Hepatocyte (in vitro differentiated cells): ENCODE measurements around the gene PROK1.

ENCODE experiments used
- EZH2 ChIP-seq: fragments of 200-600 bp; sonication (generic); IDR thresholded peaks from 2 replicates; pipeline ENCODE4 v1.6.1; 2016; ENCODE audit warnings: antibody characterized with exemption, mild to moderate bottlenecking, borderline replicate concordance
- TF ChIP-seq, protein P1 (sequence below): fragments of 200-600 bp; sonication (generic); IDR thresholded peaks from 2 replicates; pipeline ENCODE4 v1.5.1; 2016; ENCODE audit warnings: antibody characterized with exemption, mild to moderate bottlenecking; ENCODE audit not compliant: poor library complexity

DNA sequence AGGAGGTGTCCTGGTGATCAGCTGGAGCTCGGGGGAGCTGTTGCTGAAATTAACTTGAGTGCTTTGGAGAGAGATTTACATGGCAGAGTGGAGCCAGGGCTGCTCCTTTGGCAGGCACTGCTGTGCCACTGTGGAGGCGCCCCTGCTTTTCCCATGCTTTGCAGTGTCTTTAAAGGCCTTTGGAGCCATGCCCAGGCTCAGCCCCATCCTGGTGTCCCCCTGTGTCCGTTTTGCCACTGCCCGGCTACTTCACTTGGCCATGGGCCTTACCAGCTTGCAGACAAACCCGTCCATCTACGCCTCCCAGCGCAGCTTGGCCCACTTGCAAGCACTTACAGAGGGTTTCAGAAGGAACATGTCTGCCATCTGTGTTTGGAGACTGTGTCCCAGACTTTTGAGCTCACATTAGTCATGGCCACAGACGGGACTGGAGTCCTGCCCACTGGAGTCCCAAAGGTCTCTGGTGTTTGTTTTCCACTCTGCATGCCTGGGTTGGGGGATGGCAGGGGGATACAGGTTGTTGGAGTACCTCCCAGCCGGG, 25.3 kb upstream of the PROK1 start:
- TF ChIP-seq, protein P1, sequence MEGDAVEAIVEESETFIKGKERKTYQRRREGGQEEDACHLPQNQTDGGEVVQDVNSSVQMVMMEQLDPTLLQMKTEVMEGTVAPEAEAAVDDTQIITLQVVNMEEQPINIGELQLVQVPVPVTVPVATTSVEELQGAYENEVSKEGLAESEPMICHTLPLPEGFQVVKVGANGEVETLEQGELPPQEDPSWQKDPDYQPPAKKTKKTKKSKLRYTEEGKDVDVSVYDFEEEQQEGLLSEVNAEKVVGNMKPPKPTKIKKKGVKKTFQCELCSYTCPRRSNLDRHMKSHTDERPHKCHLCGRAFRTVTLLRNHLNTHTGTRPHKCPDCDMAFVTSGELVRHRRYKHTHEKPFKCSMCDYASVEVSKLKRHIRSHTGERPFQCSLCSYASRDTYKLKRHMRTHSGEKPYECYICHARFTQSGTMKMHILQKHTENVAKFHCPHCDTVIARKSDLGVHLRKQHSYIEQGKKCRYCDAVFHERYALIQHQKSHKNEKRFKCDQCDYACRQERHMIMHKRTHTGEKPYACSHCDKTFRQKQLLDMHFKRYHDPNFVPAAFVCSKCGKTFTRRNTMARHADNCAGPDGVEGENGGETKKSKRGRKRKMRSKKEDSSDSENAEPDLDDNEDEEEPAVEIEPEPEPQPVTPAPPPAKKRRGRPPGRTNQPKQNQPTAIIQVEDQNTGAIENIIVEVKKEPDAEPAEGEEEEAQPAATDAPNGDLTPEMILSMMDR: no peak
- TF ChIP-seq EZH2: no peak
